ENCODE data around the gene SLC35F4.
"Not testable (repeated sequence)": the region's sequence is repeated elsewhere in the genome, so short reads cannot be mapped to it uniquely, and the experiment has no call there.

Gene SLC35F4

DNA sequence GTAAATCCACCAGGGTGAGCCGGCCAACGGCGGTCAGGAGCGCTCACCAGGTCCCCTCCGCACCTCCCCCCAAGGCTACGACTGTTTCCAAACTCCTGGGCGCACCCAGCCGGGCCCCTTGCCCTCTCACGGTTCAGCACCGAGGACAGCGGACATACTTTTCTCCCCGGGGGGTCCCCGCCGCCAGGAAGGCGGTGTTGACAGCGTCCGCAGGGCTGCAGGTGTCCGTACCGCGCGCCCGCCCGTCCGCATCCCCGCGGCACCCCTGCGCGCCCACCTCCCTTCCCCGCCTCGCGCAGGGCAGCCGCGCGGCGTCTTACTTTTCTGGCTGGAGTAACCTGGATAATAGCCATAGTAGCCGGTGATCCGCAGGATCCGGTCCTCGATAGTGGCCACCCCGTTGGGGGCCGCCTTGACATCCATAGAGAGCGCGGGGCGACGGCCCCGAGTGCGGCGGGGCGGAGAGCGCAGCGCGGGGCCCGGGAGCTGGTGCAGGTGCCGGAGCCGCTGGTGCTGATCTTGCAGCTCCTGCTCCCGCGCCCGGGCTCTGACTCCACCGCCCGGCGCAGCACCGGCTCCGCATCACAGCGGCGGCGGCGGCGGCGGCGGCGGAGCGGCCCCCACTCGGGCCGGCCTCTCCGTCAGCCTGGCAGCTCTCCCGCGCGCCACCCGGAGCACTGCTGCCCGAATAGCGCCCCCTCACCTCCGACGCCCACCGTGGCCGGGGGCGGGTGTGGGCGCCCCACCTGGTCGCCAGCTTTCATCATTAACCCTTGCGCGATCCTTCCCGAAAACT lies at the start of gene SLC35F4:
TSS of gene SLC35F4 (minus strand) at position 690 of the 796 bp plus-strand sequence.
- FAIRE-seq, result no peak
- no peak for DNase-seq (ENCODE audit: low spot score)

DNA sequence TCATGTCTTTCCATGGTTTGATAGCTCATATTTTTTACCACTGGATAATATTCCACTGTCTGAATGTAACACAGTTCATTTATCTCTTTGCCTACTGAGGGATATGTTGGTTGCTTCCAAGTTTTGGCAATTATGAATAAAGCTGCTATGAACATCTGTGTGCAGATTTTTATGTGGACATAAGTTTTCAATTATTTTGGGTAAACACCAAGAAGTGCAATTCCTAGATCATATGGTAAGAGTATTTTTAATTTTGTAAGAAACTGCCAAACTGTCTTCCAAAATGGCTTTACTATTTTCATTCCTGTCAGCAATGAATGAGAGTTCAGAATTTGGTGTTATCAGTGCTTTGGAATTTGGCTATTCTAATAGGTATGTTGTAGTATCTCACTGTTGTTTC lies 43.7 kb upstream of the SLC35F4 start:
- FAIRE-seq (no peak), DNase-seq (ENCODE audit: low spot score) (no peak)

GRCh38 chr14:57903954-57904353 lies 38.1 kb upstream of the SLC35F4 start:
- no peak for FAIRE-seq
- no peak for DNase-seq (ENCODE audit: low spot score)

- FAIRE-seq, result no peak
Measured at GRCh38 chr14:57898837-57899572, 33.1 kb upstream of the SLC35F4 start.

GRCh38 chr14:57897144-57897748 lies 31.4 kb upstream of the SLC35F4 start:
- DNase-seq (ENCODE audit: low spot score) (no peak), FAIRE-seq (no peak)

More at GRCh38 chr14:57898837-57899572, 33.1 kb upstream of the SLC35F4 start:
- DNase-seq (ENCODE audit: low spot score), result no peak

GRCh38 chr14:57889245-57889644 lies 23.4 kb upstream of the SLC35F4 start:
- DNase-seq (ENCODE audit: low spot score), result peak; percentile 46
- FAIRE-seq, result no peak

GRCh38 chr14:57884175-57884574 lies 18.3 kb upstream of the SLC35F4 start:
- DNase-seq (ENCODE audit: low spot score) (no peak), FAIRE-seq (no peak)

DNA sequence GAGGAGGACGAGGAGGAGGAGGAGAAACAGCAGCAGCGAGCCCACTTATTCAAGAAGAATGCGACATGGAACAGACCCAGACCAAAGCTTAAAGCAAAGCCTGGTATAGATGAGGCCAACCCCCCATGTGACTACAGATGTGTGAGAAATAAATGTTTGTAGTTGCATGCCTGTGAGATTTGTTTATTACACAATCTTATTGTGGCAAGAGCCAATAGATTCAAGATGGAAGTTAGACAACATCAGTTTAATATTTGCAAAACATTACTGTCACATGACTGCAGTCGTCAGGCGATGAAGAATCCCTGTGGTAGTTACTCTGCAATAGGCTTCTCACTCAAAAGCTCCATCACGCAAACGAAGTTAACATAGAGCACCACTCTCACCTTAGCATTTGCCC lies 17.2 kb upstream of the SLC35F4 start:
- DNase-seq (ENCODE audit: low spot score) (no peak), FAIRE-seq (no peak)

GRCh38 chr14:57879516-57879915 lies 13.6 kb upstream of the SLC35F4 start:
- no peak for FAIRE-seq

DNA sequence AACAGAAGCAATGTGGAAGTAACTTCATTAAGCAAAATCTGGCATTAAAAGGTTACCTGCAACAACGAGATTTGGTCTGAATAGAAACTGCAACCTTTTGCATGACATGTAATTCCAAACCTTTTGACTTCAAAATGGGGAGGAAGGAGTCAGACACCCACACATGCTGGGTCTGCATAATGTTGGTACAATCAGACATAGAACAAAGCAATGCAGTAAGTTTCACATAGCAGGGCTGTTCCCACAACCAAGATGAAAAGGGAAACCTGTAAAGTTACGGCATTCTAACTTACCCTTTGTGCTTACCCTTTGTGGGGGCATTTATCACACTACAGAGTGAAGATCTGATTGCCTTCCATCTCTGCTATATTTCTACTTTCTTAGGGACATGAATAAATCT lies 10.1 kb upstream of the SLC35F4 start:
- FAIRE-seq, result no peak

More at GRCh38 chr14:57879516-57879915, 13.6 kb upstream of the SLC35F4 start:
- no peak for DNase-seq (ENCODE audit: low spot score)

DNA sequence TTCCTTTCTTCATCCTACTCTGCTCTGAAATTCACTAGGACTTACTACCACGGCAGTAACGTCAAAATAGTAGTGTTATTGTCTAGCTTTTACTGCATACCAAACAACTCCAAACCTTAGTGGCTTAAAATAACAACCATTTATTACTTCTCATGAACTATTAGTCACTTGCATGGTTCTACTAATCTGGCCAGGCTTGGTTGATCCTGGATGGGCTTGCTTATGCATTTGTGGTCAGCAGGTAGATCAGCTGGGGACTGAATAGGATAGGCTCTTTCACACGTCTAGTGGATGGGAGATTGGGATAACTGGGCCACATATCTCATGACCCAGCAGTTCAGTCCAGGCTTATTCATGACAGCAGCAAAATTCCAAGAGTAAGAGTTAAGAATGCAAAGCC lies 9.4 kb upstream of the SLC35F4 start:
- FAIRE-seq, result no peak
- DNase-seq (ENCODE audit: low spot score), result no peak

More for the DNA sequence above, 10.1 kb upstream of the SLC35F4 start:
- no peak for DNase-seq (ENCODE audit: low spot score)

GRCh38 chr14:57871459-57872080 lies 5.7 kb upstream of the SLC35F4 start:
- DNase-seq (ENCODE audit: low spot score), result peak; percentile 15
- no peak for FAIRE-seq

- FAIRE-seq (no peak), DNase-seq (ENCODE audit: low spot score) (no peak)
Measured at GRCh38 chr14:57870686-57871457, 5.0 kb upstream of the SLC35F4 start.

- FAIRE-seq (no peak), DNase-seq (ENCODE audit: low spot score) (no peak)
Measured at GRCh38 chr14:57869617-57870016, 3.7 kb upstream of the SLC35F4 start.

GRCh38 chr14:57866199-57866705 lies 360 bp upstream of the SLC35F4 start:
- FAIRE-seq (no peak), DNase-seq (ENCODE audit: low spot score) (no peak)

GRCh38 chr14:57865066-57865402 lies 858 bp downstream of the SLC35F4 start:
- no peak for FAIRE-seq
- DNase-seq (ENCODE audit: low spot score), result no peak

DNA sequence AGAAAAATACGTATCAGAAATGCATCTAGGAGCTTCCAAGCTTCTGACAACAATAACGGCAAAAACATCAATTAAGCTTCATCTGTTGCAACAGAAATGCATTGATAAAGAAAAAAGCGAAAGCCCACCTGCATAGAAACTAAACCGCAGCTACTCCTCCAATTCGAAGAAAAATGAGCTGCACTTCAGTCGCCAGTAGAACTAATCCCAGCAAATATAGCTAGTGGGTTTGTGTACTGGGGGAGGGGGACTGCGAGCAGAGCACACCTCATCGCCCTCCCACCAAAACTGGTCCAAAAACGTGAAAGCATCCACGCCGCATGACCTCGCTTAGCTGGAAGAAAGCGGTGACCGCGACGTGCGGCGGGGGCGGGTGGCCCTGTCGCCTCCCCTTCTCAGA lies 1.2 kb downstream of the SLC35F4 start:
- no peak for FAIRE-seq

GRCh38 chr14:57863471-57863870 lies 2.4 kb downstream of the SLC35F4 start:
- DNase-seq (ENCODE audit: low spot score) (no peak), FAIRE-seq (no peak)

More for the DNA sequence above, 1.2 kb downstream of the SLC35F4 start:
- no peak for DNase-seq (ENCODE audit: low spot score)

DNA sequence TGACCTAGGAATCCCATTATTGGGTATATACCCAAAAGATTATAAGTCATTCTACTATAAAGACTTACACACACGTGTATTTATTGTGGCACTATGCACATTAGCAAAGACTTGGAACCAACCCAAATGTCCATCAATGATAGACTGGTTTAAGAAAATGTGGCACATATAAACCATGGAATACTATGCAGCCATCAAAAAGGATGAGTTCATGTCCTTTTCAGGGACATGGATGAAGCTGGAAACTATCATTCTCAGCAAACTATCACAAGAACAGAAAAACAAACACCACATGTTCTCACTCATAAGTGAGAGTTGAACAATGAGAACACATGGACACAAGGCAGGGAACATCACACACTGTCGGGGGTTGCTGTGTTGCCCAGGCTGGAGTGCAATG lies 10.2 kb downstream of the SLC35F4 start:
- not testable (repeated sequence) for DNase-seq (ENCODE audit: low spot score); FAIRE-seq

DNA sequence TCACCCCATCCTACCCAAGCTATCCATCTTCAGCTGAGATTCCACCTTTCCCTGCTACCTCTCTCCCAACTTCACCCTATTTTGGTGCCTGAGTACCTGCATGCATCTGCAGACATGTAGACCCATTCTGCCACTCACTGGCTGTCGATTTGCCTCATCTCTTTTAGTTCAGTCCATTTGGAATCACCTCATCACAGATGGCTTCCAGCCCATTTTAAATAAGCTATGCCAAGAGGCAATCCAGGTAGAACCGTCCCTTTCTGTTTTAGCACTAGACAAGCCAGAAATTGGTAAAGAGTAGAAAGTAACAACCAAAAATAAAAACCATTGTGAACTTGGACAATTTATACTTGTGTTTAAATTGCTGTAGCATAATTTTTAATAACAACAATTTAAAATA lies 11.3 kb downstream of the SLC35F4 start:
- FAIRE-seq (no peak), DNase-seq (ENCODE audit: low spot score) (no peak)

DNA sequence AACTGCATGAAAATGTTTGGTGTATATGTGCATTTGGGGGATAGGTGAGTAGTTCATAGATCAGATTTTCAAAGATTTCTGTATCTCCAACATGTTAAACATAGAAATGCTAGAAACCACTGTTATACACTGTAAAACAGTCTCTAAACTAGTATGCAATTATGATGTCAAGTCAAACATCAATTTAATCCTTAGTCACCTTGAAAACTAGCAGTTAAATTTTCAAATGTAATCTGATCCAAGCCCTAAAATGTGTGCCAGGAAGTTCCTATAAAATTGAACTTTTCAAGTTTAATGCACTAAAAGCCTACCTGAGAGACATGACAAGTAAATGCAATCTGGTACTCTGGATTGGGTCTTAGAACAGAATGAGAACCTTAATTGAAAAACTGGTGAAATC lies 14.5 kb downstream of the SLC35F4 start:
- FAIRE-seq (no peak), DNase-seq (ENCODE audit: low spot score) (no peak)
